Brain microvascular endothelial cell (primary cell): ENCODE results near the gene VPS11.

ENCODE experiments used
- DNase-seq: peaks from one replicate; pipeline ENCODE4 v3.0.0-alpha.2; 2020
- H3K27ac ChIP-seq: fragments of 250-450 bp; sonication (Bioruptor Pico); 2 replicates; pipeline ENCODE4 v1.5.1; 2020; ENCODE audit warnings: mild to moderate bottlenecking, moderate library complexity
- H3K27me3 ChIP-seq: fragments of 250-450 bp; sonication (Bioruptor Pico); replicated peaks from 2 replicates; pipeline ENCODE4 v1.5.1; 2020; ENCODE audit warnings: mild to moderate bottlenecking
- H3K36me3 ChIP-seq: fragments of 250-450 bp; sonication (Bioruptor Pico); replicated peaks from 2 replicates; pipeline ENCODE4 v1.5.1; 2020; ENCODE audit warnings: mild to moderate bottlenecking
- H3K4me3 ChIP-seq: 2 replicates; pipeline ENCODE4 v1.5.1; 2011; ENCODE audit warnings: low read depth, mild to moderate bottlenecking, control low read depth, low read length, moderate library complexity
- CTCF ChIP-seq: IDR thresholded peaks from 2 replicates; pipeline ENCODE4 v1.5.1; 2011; ENCODE audit warnings: low read depth, mild to moderate bottlenecking, moderate library complexity, low read length, control low read depth, inconsistent platforms; ENCODE audit errors: missing control alignments
- in situ Hi-C: cut with HindIII; loops from 2 replicates; pipeline ENCODE4 v1.10.0; 2017; ENCODE audit warnings: low sequenced_read_pairs, low pct_ligation_motif_present

The VPS11 gene

GRCh38 chr11:119106564-119107537 is 39.2 kb downstream of the VPS11 start, which contains the start of gene C2CD2L:
C2CD2L (plus strand) TSS chr11:119107344; CDS start chr11:119107742, 398 bp downstream.
- in situ Hi-C loops: no loop called here
- Histone ChIP-seq H3K27ac (peak within 1 kb of the TSS; percentile 57), H3K4me3 (peak within 1 kb of the TSS; percentile 79), H3K27me3 (no peaks in the 10 kb centered on the region), H3K36me3 (peaks cover 20% of the 10 kb centered on the region)
- TF ChIP-seq CTCF: no peak
- DNase-seq: peak; percentile 79

- in situ Hi-C loops: no loop called here
- DNase-seq: no peak
- Histone ChIP-seq H3K27ac (peak overlapping the region; percentile 4), H3K36me3 (peaks cover 28% of the 10 kb centered on the region), H3K27me3 (no peaks in the 10 kb centered on the region), H3K4me3 (peak overlapping the region; percentile 79)
- no peak for TF ChIP-seq CTCF
These were observed 40.0 kb downstream of the VPS11 start for GRCh38 chr11:119107538-119108145.

GRCh38 chr11:119108146-119108856 is 40.7 kb downstream of the VPS11 start:
- no peak for DNase-seq
- no peak for TF ChIP-seq CTCF
- Histone ChIP-seq H3K27me3 (no peaks in the 10 kb centered on the region), H3K36me3 (peaks cover 34% of the 10 kb centered on the region), H3K27ac (no peak overlapping the region), H3K4me3 (peak overlapping the region; percentile 79)
- in situ Hi-C loops: no loop called here

GRCh38 chr11:119108857-119109221 is 41.2 kb downstream of the VPS11 start:
- H3K36me3 ChIP-seq: peaks cover 36% of the 10 kb centered on the region
- DNase-seq: no peak
- no peak overlapping the region for H3K27ac ChIP-seq
- H3K27me3 ChIP-seq: no peaks in the 10 kb centered on the region
- H3K4me3 ChIP-seq: peak overlapping the region; percentile 79
- TF ChIP-seq CTCF: no peak
- in situ Hi-C loops: no loop called here

GRCh38 chr11:119109843-119110242 is 42.2 kb downstream of the VPS11 start:
- H3K27ac ChIP-seq: no peak overlapping the region
- no peak overlapping the region for H3K4me3 ChIP-seq
- H3K36me3 ChIP-seq: peaks cover 46% of the 10 kb centered on the region
- no peak for DNase-seq
- H3K27me3 ChIP-seq: no peaks in the 10 kb centered on the region
- in situ Hi-C loops: no loop called here
- TF ChIP-seq CTCF: no peak
